ENCODE measurements around the gene ASIC3. TPM values are rescaled to one million over a fixed set of nuclear protein-coding genes. Genes with fewer than 3 reads are reported as not detected.

Gene ASIC3
- total and polyA plus RNA-seq, 4 donors, result 0.37 to 3.9 (median 2.4) TPM

- H3K4me3 ChIP-seq, result no peak overlapping the region
- TF ChIP-seq CTCF (IDR thresholded peaks at IDR 0.05; ENCODE audit: control extremely low read depth, extremely low read depth), result no peak
- peak overlapping the region in 1 of 2 donors; percentile 15 for H3K27ac ChIP-seq (ENCODE audit: low read depth in 1 of 2, low read length in 1 of 2)
- no peaks in the 10 kb centered on the region for H3K27me3 ChIP-seq (ENCODE audit: control insufficient read depth in 3 of 3, insufficient read depth in 3 of 3, low read length in 2 of 3)
- no peak for DNase-seq
- peaks cover 0 to 28% (median 12%) of the 10 kb centered on the region in 5 donors for H3K4me1 ChIP-seq (ENCODE audit: control insufficient read depth in 5 of 5, insufficient read depth in 5 of 5, low read length in 5 of 5)
- WGBS, 2 donors, result 52 to 53% methylated on average over 6 of the region's 6 CpGs
- H3K9ac ChIP-seq (ENCODE audit: insufficient read depth in 1 of 2, low read length in 2 of 2), result no peak overlapping the region
- H3K36me3 ChIP-seq (ENCODE audit: control insufficient read depth in 4 of 4, insufficient read depth in 4 of 4, low read length in 4 of 4), result peaks cover 0 to 3% (median 0%) of the 10 kb centered on the region in 4 donors
- ATAC-seq (ENCODE audit: insufficient read depth, low FRiP score), result no peak
- H3K9me3 ChIP-seq (ENCODE audit: control insufficient read depth in 4 of 4, insufficient read depth in 3 of 4, low read length in 3 of 4), result no peaks in the 10 kb centered on the region
Observed at GRCh38 chr7:151091431-151091830, 43.1 kb downstream of the ASIC3 start.

- ATAC-seq (ENCODE audit: insufficient read depth, low FRiP score), result no peak
- no peak for TF ChIP-seq CTCF (IDR thresholded peaks at IDR 0.05; ENCODE audit: control extremely low read depth, extremely low read depth)
- H3K9me3 ChIP-seq (ENCODE audit: control insufficient read depth in 4 of 4, insufficient read depth in 3 of 4, low read length in 3 of 4), result no peaks in the 10 kb centered on the region
- no peak overlapping the region for H3K4me3 ChIP-seq
- peaks cover 0 to 3% (median 0%) of the 10 kb centered on the region in 4 donors for H3K36me3 ChIP-seq (ENCODE audit: control insufficient read depth in 4 of 4, insufficient read depth in 4 of 4, low read length in 4 of 4)
- no peaks in the 10 kb centered on the region for H3K27me3 ChIP-seq (ENCODE audit: control insufficient read depth in 3 of 3, insufficient read depth in 3 of 3, low read length in 2 of 3)
- peaks cover 0 to 28% (median 12%) of the 10 kb centered on the region in 5 donors for H3K4me1 ChIP-seq (ENCODE audit: control insufficient read depth in 5 of 5, insufficient read depth in 5 of 5, low read length in 5 of 5)
- no peak overlapping the region for H3K9ac ChIP-seq (ENCODE audit: insufficient read depth in 1 of 2, low read length in 2 of 2)
- no peak overlapping the region for H3K27ac ChIP-seq (ENCODE audit: low read depth in 1 of 2, low read length in 1 of 2)
- DNase-seq, result no peak
- WGBS, 2 donors, result 90 to 92% methylated on average over 14 of the region's 14 CpGs
Observed at GRCh38 chr7:151091988-151092387, 43.7 kb downstream of the ASIC3 start.

- Histone ChIP-seq H3K9ac (ENCODE audit: insufficient read depth in 1 of 2, low read length in 2 of 2) (no peak overlapping the region), H3K4me1 (ENCODE audit: control insufficient read depth in 5 of 5, insufficient read depth in 5 of 5, low read length in 5 of 5) (peaks cover 0 to 15% (median 12%) of the 10 kb centered on the region in 5 donors), H3K27me3 (ENCODE audit: control insufficient read depth in 3 of 3, insufficient read depth in 3 of 3, low read length in 2 of 3) (no peaks in the 10 kb centered on the region), H3K9me3 (ENCODE audit: control insufficient read depth in 4 of 4, insufficient read depth in 3 of 4, low read length in 3 of 4) (no peaks in the 10 kb centered on the region), H3K27ac (ENCODE audit: low read depth in 1 of 2, low read length in 1 of 2) (no peak overlapping the region), H3K36me3 (ENCODE audit: control insufficient read depth in 4 of 4, insufficient read depth in 4 of 4, low read length in 4 of 4) (peaks cover 0 to 3% (median 0%) of the 10 kb centered on the region in 4 donors), H3K4me3 (no peak overlapping the region)
- WGBS, 2 donors, result 93 to 94% methylated on average over 6 of the region's 6 CpGs
- ATAC-seq (ENCODE audit: insufficient read depth, low FRiP score) (no peak), DNase-seq (no peak)
- TF ChIP-seq CTCF (IDR thresholded peaks at IDR 0.05; ENCODE audit: control extremely low read depth, extremely low read depth), result no peak
Observed at GRCh38 chr7:151093748-151094147, 45.4 kb downstream of the ASIC3 start.

GRCh38 chr7:151094675-151095074, 46.3 kb downstream of the ASIC3 start:
- H3K9ac ChIP-seq (ENCODE audit: insufficient read depth in 1 of 2, low read length in 2 of 2), result no peak overlapping the region
- no peak overlapping the region for H3K27ac ChIP-seq (ENCODE audit: low read depth in 1 of 2, low read length in 1 of 2)
- no peaks in the 10 kb centered on the region for H3K9me3 ChIP-seq (ENCODE audit: control insufficient read depth in 4 of 4, insufficient read depth in 3 of 4, low read length in 3 of 4)
- no peak for DNase-seq
- TF ChIP-seq CTCF (IDR thresholded peaks at IDR 0.05; ENCODE audit: control extremely low read depth, extremely low read depth), result no peak
- H3K27me3 ChIP-seq (ENCODE audit: control insufficient read depth in 3 of 3, insufficient read depth in 3 of 3, low read length in 2 of 3), result no peaks in the 10 kb centered on the region
- H3K36me3 ChIP-seq (ENCODE audit: control insufficient read depth in 4 of 4, insufficient read depth in 4 of 4, low read length in 4 of 4), result peaks cover 0 to 3% (median 0%) of the 10 kb centered on the region in 4 donors
- peaks cover 0 to 13% (median 5%) of the 10 kb centered on the region in 5 donors for H3K4me1 ChIP-seq (ENCODE audit: control insufficient read depth in 5 of 5, insufficient read depth in 5 of 5, low read length in 5 of 5)
- H3K4me3 ChIP-seq, result no peak overlapping the region
- WGBS, 2 donors, result 67 to 69% methylated on average over 5 of the region's 5 CpGs
- no peak for ATAC-seq (ENCODE audit: insufficient read depth, low FRiP score)

Measured in lung (tissue), 12 donors.